Middle frontal gyrus (tissue), 1 donor: ENCODE measurements around the gene DKK1.

Source experiments
- DNase-seq: peaks from one replicate; pipeline ENCODE4 v3.0.0-alpha.2; 2015; ENCODE audit warnings: low spot score; ENCODE audit errors: extremely low spot score

The DKK1 gene, protein sequence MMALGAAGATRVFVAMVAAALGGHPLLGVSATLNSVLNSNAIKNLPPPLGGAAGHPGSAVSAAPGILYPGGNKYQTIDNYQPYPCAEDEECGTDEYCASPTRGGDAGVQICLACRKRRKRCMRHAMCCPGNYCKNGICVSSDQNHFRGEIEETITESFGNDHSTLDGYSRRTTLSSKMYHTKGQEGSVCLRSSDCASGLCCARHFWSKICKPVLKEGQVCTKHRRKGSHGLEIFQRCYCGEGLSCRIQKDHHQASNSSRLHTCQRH

GRCh38 chr10:52313933-52314821 lies at the start of gene DKK1:
DKK1 (plus strand) TSS chr10:52314281; CDS start chr10:52314435, 154 bp downstream.
- no peak for DNase-seq

- no peak for DNase-seq
Observed at GRCh38 chr10:52265131-52265926, 48.8 kb upstream of the DKK1 start.

DNA sequence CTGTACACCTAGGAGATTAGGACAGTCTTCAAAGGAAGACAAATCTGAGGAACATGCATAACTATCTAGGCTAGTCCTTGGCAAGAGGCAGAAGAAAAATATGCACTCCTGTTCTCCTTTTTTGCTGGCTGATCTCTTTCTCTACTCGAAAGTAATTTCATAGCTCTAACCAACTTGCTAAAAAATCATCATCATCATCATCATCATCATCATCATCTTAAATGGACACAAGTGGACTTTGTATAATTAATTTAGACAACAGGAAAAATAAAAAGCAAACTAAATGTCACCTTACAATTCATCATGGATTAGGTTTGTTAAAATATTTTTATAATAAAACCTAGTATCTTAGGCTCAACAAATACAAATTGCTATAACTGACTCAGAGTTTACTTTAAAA lies 47.2 kb upstream of the DKK1 start:
- no peak for DNase-seq

- no peak for DNase-seq
Observed at GRCh38 chr10:52268790-52269189, 45.3 kb upstream of the DKK1 start.

- DNase-seq, result no peak
Observed at GRCh38 chr10:52269233-52269632, 44.8 kb upstream of the DKK1 start.

DNA sequence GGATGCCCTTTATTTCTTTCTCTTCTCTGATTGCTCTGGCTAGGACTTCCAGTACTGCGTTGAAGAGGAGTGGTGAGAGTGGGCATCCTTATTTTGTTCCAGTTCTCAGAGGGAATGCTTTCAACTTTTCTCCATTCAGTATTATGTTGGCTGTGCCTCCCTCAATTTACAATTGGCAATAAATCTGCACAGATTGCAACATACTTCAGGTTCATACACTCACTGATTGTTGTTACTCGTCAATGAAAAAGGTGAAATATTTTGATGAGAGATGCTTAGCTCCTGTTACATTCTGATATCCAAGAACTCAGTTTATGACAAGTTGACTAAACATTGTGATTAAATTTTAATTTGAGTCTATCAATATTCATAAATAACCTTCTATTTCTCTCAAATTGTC lies 37.9 kb upstream of the DKK1 start:
- DNase-seq, result no peak

DNA sequence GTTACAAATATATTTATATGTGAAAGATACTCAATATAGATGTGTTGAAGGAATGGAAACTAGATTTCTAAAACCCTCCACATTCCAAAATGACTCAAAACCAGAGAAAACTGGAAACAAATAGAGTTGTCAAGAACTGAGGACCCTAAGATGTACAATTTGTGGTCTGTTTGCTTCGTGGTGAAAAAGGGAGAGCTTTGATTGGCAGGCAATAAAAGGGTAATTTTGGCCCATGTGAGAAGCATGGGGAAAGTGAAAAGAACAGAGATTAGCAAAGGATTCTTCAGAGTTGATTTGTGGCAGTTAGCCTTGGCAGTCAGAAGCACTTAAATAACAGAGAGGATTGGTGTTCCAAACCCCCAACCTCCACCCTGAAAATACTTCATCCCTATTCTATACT lies 37.1 kb upstream of the DKK1 start:
- DNase-seq, result no peak

DNA sequence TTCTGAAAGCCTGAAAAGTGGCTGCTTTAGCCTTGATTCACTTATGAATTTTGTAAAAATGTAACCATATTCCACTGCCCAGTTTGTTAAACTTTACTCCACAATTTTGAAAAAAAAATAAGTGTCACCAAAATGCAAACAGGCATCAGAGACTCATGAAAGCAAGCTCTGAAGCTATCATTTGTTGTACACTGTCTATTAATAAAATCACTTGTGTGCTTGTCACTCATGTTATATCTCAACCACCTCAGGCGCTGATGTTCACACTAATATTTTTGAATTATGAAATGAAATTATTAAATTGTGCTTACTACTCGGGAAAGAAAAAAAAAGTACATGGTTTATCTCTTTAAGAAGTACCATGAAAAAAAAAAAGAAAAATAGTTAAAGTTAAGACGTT lies 34.5 kb upstream of the DKK1 start:
- no peak for DNase-seq

DNA sequence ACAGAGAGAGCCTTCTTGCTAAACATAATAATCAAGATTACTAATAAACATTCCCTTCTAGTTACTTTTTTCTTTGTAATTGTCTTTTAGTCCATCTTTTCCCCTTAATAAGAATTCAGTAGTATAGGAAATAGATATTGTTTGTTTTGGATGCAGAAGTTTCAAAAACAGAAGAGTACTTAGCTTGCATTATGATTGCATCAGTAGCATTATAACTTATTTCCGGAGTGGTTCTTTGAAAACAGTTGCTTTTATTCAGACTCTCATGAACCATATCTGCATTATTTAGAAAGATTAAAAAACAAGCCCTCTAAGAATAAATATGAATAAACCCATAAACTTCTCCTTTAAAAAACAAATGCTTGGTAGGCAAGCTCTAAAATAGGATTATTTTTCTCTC lies 34.0 kb upstream of the DKK1 start:
- DNase-seq, result no peak

DNA sequence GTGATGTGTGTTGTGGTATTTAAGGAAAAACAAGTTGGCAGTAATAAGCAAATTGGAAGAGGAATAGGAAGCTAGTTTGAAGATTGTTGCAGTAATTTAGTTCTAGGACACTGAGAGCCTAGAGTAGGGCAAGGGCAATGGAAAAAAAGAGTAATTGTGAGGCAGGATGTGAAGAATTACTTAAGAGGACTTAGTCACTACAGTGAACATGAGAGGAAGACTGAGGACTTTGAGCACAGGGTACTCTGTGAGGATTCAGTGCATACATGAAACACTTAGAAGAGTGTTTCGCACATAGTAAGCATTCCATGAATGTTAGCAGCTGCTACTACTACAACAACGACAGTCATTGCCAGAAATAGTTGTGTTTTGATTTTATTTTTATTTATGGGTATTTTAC lies 30.9 kb upstream of the DKK1 start:
- DNase-seq, result no peak

- DNase-seq, result no peak
Observed at GRCh38 chr10:52284416-52285013, 29.6 kb upstream of the DKK1 start.

DNA sequence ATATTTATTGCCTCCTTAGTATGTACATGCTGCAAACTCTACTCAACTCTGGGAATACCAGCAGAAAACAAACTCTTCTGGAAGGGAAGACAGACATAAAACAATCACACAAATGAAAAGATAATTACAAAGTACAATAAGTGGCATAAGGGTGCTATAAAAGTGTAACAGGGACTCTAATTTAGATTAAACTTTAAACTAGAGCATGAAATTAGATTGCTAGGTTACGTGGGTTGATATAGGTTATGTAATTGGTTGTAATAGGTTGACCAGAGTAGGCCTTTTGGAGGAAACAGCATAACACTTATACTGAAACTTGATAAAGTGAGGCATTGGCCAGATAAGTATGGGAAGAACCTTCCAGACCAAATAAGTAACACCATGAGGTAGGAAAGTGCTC lies 26.2 kb upstream of the DKK1 start:
- no peak for DNase-seq

DNA sequence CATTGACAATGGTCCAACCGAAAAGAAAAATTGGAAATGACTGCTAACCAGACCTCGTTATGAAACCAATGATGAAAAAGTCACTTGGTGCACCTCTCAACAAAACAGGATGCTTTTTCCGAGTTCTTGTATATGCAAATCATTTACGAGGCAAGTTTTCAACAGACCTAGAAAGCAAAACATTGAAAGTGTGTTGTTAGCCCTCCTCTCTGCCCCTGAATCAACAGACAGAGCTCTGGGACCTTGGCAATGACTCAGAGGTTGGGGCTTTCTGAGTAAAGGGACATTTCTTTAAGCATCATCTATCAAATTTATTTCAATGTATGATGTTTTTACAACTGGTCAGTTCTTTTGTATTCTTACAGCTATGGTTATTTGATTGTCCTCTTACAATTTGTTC lies 16.3 kb upstream of the DKK1 start:
- DNase-seq, result no peak

DNA sequence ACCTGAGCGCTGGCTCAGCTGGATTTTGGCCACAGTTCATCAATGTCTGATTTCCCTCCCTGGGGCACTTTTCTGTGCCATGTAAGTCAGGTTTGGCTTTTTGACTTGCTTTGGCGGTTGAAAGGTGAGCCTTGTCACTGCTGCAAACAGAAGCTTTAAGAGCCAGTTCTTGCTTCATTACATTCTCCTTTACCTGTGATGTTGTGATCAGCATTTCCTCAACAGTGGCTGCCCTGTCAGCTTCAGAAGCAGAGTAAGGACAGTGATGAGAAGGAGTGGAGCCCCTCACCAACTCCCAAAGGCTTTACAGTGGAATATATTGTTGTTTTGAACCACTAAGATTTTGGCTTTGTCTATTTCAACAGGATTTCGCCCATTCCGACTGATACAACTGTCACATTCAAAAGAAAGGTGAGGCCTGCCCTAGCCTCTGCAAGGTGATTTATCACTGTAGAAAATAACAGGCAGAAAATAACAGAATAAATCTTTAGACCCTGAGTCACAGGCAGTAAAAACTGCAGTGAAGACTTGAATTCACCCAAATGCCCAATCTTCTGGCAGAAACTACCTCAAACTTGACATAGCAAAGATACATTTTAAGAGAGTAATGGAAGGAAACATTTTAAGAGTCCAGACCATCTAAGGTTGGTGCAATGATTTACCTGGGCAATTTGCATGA lies 13.3 kb upstream of the DKK1 start:
- DNase-seq, result no peak

DNA sequence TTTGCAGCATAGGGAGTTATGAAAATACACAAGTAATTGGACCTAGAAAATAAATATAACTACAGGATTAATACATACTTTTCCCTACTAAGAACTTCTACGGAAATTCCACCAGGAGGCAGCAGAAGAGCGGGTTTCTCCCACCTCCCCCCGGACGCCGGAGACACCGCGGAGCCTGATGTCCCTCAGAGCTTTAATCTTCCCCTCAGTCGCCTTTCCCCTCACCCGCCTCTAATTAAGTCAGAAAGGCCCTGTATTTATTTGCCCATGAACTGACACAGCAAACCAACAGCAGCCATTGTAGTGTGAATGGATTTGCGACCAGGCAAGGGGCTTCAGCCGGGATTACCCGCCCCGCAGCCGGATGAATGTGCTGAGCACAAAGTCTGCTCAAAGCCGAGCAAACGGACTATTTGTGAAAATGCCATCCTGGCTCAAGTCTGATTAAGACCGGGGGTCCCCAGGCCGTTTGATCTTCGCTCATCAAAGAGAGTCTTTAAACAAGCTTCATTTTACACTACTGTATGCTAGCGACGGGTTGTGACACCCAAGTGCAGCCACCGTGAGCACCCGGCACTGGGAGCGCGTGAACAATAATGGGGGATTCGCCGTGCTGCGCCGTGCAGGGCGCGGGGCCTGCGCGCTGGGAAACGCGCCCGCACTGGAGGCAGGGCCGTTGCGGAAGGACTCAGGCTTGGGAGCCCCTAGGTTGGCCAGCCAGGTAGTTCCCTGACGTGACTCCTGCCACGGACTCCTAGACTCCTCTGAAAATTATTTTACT lies 5.6 kb upstream of the DKK1 start:
- peak; percentile 49 for DNase-seq

GRCh38 chr10:52312942-52313255 lies 1.2 kb upstream of the DKK1 start:
- no peak for DNase-seq

- DNase-seq, result no peak
Observed at GRCh38 chr10:52313256-52313932, 687 bp upstream of the DKK1 start.

DNA sequence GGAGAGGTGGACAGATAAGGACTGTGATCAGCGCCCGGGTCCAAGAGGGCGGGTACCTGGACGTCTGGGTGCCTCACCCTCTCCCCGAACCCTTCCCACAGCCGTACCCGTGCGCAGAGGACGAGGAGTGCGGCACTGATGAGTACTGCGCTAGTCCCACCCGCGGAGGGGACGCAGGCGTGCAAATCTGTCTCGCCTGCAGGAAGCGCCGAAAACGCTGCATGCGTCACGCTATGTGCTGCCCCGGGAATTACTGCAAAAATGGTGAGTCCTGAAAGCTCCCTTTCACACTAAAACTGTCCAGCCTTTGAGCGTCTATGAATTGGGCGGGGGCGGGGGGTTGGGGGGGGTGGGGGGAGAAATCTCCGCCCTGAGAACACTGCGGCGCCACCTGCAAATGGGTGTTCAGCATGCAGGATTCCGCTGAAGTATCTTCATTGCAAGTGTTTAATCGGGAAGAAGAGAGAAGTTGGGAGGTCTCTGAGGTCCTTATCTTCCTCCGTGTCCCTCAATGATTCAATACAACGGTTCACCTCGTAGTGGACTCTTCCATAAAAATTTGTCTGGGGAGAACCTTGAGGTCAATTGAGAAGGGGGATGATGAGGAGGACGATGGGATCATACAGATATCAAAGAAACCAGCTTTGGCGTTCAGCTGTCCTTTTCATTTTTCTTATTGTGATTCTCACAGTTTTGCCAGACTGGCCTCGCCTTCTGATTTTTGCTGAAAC lies 906 bp downstream of the DKK1 start:
- no peak for DNase-seq

DNA sequence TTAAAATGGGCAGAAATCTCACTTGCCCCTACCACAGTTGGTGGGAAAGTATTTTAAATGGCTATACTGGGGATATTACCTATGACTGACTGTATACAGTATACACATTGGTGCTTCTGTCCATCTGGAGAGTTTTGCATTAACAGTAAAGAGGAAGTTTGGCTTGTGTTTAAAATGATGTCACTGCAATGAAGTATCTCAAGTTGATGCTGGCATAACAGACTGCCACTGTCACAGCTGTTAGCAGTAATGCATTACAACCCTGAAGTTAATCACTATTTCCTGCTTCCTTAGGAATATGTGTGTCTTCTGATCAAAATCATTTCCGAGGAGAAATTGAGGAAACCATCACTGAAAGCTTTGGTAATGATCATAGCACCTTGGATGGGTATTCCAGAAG lies 1.9 kb downstream of the DKK1 start:
- no peak for DNase-seq
